Testis (tissue), 2 donors: ENCODE results near the gene MTTP.

Experiments
- POLR2A ChIP-seq: fragments of 450-650 bp; IDR thresholded peaks from one replicate; pipeline ENCODE4 v1.6.1; 2017; ENCODE audit warnings: antibody characterized with exemption, mild to moderate bottlenecking, moderate library complexity
- TF ChIP-seq, protein P1 (sequence below), 3 experiments: fragments of 450-650 bp in 2 of 3; fragments of 200-600 bp in 1 of 3; sonication (generic) in 1 of 3; IDR thresholded peaks; one replicate each; pipeline ENCODE4 v1.5.1; 2016 to 2019; ENCODE audit warnings: antibody characterized with exemption in 3 of 3, mild to moderate bottlenecking in 2 of 3, moderate library complexity in 1 of 3

DNA sequence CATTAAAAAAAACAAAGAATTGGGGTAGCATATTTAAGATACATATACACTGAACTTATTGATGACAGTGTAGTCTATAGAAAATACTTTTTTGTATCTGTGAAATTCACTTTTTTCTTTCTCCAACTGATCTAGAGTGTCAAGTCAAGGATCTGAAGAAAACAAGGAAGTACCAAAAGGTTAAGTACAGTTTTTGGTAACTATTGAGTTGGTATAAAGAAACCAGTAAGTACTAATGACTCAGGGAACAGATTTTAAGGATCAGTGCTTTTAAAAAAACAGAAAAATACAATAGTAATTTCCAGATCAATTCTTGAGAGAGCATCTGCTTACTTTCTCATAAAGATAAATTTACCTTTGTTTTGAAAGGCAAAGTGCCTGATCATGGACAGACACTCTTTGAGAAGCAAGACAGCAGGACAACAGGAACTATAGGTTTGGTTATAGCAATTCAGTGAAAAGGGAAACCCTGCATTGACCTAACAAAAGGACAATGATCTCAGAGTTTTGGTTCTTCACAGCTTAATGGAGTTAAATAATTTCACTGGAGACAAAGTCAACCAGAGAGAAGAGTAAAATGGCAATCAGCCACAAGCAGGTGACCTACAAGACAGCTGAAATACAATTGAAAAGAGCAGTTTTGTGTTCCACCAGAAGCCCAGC, 34.2 kb upstream of the MTTP start:
- TF ChIP-seq, protein P1, sequence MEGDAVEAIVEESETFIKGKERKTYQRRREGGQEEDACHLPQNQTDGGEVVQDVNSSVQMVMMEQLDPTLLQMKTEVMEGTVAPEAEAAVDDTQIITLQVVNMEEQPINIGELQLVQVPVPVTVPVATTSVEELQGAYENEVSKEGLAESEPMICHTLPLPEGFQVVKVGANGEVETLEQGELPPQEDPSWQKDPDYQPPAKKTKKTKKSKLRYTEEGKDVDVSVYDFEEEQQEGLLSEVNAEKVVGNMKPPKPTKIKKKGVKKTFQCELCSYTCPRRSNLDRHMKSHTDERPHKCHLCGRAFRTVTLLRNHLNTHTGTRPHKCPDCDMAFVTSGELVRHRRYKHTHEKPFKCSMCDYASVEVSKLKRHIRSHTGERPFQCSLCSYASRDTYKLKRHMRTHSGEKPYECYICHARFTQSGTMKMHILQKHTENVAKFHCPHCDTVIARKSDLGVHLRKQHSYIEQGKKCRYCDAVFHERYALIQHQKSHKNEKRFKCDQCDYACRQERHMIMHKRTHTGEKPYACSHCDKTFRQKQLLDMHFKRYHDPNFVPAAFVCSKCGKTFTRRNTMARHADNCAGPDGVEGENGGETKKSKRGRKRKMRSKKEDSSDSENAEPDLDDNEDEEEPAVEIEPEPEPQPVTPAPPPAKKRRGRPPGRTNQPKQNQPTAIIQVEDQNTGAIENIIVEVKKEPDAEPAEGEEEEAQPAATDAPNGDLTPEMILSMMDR (IDR thresholded peaks at IDR 0.05) = no peak
- no peak for TF ChIP-seq POLR2A
